A673 (cell line): ENCODE measurements around the gene OR2A5. TPM values are rescaled to one million over a fixed set of nuclear protein-coding genes. Genes with fewer than 3 reads are reported as not detected.
"Not testable (repeated sequence)": the region's sequence is repeated elsewhere in the genome, so short reads cannot be mapped to it uniquely, and the experiment has no call there.

Experiments used
- BruUV-seq: library from RNA; stranded (reverse); fragments of 400-500 nt; replicated peaks from 2 replicates; lab custom pipeline; 2021; lab: Mats Ljungman, UMichigan
- CTCF ChIA-PET: fragments of 300-600 bp; sonication (Branson Sonifier 250); formaldehyde crosslinking; loops from one replicate; lab custom pipeline; 2022; ENCODE audit warnings: antibody characterized with exemption; lab: Charles Lee
- POLR2A ChIA-PET: fragments of 300-600 bp; sonication (Branson Sonifier 250); formaldehyde crosslinking; loops from one replicate; lab custom pipeline; 2022; ENCODE audit warnings: antibody characterized with exemption; ENCODE audit not compliant: low non-redundant PET; lab: Charles Lee
- DNase-seq: peaks from one replicate; pipeline ENCODE4 v3.0.0-alpha.2; 2015; ENCODE audit warnings: low spot score
- H3K27ac ChIP-seq: fragments of 200-600 bp; sonication (generic); 2 replicates; pipeline ENCODE4 v1.5.1; 2016; ENCODE audit warnings: mixed run types, low read depth, mild to moderate bottlenecking, mixed read lengths, antibody characterized with exemption, low read length; ENCODE audit not compliant: poor library complexity, severe bottlenecking
- H3K27me3 ChIP-seq: fragments of 200-600 bp; sonication (generic); replicated peaks from 2 replicates; pipeline ENCODE4 v1.6.1; 2017; ENCODE audit warnings: mixed run types, low read depth, mild to moderate bottlenecking, mixed read lengths, antibody characterized with exemption, low read length; ENCODE audit not compliant: insufficient read depth, poor library complexity
- H3K36me3 ChIP-seq: fragments of 200-600 bp; sonication (generic); 2 replicates; pipeline ENCODE4 v1.6.1; 2016; ENCODE audit warnings: mixed run types, mild to moderate bottlenecking, mixed read lengths, antibody characterized with exemption, low read length; ENCODE audit not compliant: insufficient read depth, poor library complexity, severe bottlenecking
- H3K4me1 ChIP-seq: fragments of 200-600 bp; sonication (generic); 2 replicates; pipeline ENCODE4 v1.6.1; 2017; ENCODE audit warnings: mixed run types, mild to moderate bottlenecking, mixed read lengths, antibody characterized with exemption, low read length; ENCODE audit not compliant: insufficient read depth, poor library complexity, severe bottlenecking
- H3K4me3 ChIP-seq: fragments of 200-600 bp; sonication (generic); 2 replicates; pipeline ENCODE4 v1.5.1; 2016; ENCODE audit warnings: low read depth, mixed run types, mild to moderate bottlenecking, mixed read lengths, low read length; ENCODE audit not compliant: poor library complexity, severe bottlenecking
- H3K9me3 ChIP-seq: fragments of 200-600 bp; sonication (generic); 2 replicates; pipeline ENCODE4 v1.6.1; 2016; ENCODE audit warnings: mixed run types, low read depth, mild to moderate bottlenecking, mixed read lengths, antibody characterized with exemption, low read length; ENCODE audit not compliant: poor library complexity, severe bottlenecking
- CTCF ChIP-seq: fragments of 300-800, 200-600 bp; sonication (generic); conservative IDR thresholded peaks from 2 replicates; pipeline ENCODE4 v1.5.1; 2017; ENCODE audit warnings: low read depth, mild to moderate bottlenecking, antibody characterized with exemption, low read length, moderate library complexity, mixed read lengths
- EZH2 ChIP-seq: fragments of 200-600 bp; sonication (generic); IDR thresholded peaks from 2 replicates; pipeline ENCODE4 v1.6.1; 2017; ENCODE audit warnings: borderline replicate concordance, low read depth, mild to moderate bottlenecking, mixed read lengths, antibody characterized with exemption, low read length; ENCODE audit not compliant: poor library complexity, severe bottlenecking
- intact Hi-C: fragments of 100-400 bp; cut with micrococcal nuclease; formaldehyde crosslinking; loops from one replicate; pipeline ENCODE4 v1.10.0; 2022; ENCODE audit not compliant: unreplicated experiment
- total RNA-seq: library from RNA; stranded (reverse); gene quantifications from 2 replicates; pipeline ENCODE4 v1.2.3, GENCODE V29; 2021

Gene OR2A5
- total RNA-seq, 1 experiment from 2014 or later: not detected

GRCh38 chr7:144009361-144009760 is 39.4 kb upstream of the OR2A5 start:
- Histone ChIP-seq H3K9me3 (peaks cover 4% of the 10 kb centered on the region), H3K36me3 (no peaks in the 10 kb centered on the region), H3K4me1 (no peaks in the 10 kb centered on the region), H3K27me3 (peaks cover 4% of the 10 kb centered on the region), H3K27ac (no peak overlapping the region), H3K4me3 (no peak overlapping the region)
- intact Hi-C loops: no loop called here
- no peak for TF ChIP-seq CTCF
- no peak for TF ChIP-seq EZH2
- no TSS peak for BruUV-seq
- DNase-seq: no peak
- CTCF ChIA-PET: no interaction called here
- POLR2A ChIA-PET: no interaction called here

GRCh38 chr7:144010061-144010460 is 38.7 kb upstream of the OR2A5 start:
- DNase-seq, H3K9me3 ChIP-seq, H3K4me3 ChIP-seq, BruUV-seq, intact Hi-C loops, H3K4me1 ChIP-seq, H3K27me3 ChIP-seq, H3K27ac ChIP-seq, CTCF ChIA-PET, H3K36me3 ChIP-seq, POLR2A ChIA-PET: not testable (repeated sequence)

GRCh38 chr7:144010821-144011220 is 37.9 kb upstream of the OR2A5 start:
- H3K4me3 ChIP-seq, BruUV-seq, CTCF ChIA-PET: not testable (repeated sequence)

GRCh38 chr7:144011458-144012230 is 37.1 kb upstream of the OR2A5 start:
- BruUV-seq: no TSS peak
- H3K27ac ChIP-seq: no peak overlapping the region
- H3K9me3 ChIP-seq: peaks cover 4% of the 10 kb centered on the region
- no peaks in the 10 kb centered on the region for H3K27me3 ChIP-seq
- no peaks in the 10 kb centered on the region for H3K4me1 ChIP-seq
- CTCF ChIA-PET: no interaction called here
- no peak for DNase-seq
- POLR2A ChIA-PET: no interaction called here
- TF ChIP-seq EZH2: no peak
- no peak for TF ChIP-seq CTCF
- intact Hi-C loops: no loop called here
- no peaks in the 10 kb centered on the region for H3K36me3 ChIP-seq
- H3K4me3 ChIP-seq: no peak overlapping the region

More at GRCh38 chr7:144010821-144011220, 37.9 kb upstream of the OR2A5 start:
- H3K27me3 ChIP-seq, H3K27ac ChIP-seq, DNase-seq, intact Hi-C loops, POLR2A ChIA-PET, H3K4me1 ChIP-seq, H3K9me3 ChIP-seq, H3K36me3 ChIP-seq: not testable (repeated sequence)
